ENCODE results near the gene MNS1.
"Not testable (repeated sequence)": the region's sequence is repeated elsewhere in the genome, so short reads cannot be mapped to it uniquely, and the experiment has no call there.

The MNS1 gene

GRCh38 chr15:56464893-56465520 is at the start of gene MNS1:
Gene MNS1 (minus strand): TSS chr15:56465137. CDS start chr15:56464972, 165 bp downstream.
- DNase-seq = peak; percentile 98

DNA sequence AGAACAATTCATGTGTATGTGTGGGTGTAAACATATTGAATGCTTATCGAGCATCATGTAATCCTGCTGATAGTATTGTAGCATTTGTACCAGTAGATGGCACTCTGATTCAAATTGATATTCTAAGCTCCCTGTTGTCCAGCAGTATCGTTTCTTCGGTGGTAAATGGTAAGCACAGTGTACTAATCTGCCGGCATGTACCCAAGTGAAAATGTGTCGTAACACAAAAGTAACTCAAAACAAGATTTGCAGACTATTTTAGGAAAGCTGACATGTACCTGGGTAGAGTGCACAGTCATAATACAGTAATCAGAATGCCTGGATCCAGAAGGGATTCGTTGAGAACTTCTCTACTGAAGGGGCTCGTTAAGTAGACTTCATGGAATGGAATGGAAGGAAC is 31.7 kb upstream of the MNS1 start:
- peak; percentile 79 for DNase-seq

- no peak for DNase-seq
These were observed 30.6 kb upstream of the MNS1 start for GRCh38 chr15:56495533-56495932.

GRCh38 chr15:56495053-56495452 is 30.1 kb upstream of the MNS1 start:
- DNase-seq = no peak

DNA sequence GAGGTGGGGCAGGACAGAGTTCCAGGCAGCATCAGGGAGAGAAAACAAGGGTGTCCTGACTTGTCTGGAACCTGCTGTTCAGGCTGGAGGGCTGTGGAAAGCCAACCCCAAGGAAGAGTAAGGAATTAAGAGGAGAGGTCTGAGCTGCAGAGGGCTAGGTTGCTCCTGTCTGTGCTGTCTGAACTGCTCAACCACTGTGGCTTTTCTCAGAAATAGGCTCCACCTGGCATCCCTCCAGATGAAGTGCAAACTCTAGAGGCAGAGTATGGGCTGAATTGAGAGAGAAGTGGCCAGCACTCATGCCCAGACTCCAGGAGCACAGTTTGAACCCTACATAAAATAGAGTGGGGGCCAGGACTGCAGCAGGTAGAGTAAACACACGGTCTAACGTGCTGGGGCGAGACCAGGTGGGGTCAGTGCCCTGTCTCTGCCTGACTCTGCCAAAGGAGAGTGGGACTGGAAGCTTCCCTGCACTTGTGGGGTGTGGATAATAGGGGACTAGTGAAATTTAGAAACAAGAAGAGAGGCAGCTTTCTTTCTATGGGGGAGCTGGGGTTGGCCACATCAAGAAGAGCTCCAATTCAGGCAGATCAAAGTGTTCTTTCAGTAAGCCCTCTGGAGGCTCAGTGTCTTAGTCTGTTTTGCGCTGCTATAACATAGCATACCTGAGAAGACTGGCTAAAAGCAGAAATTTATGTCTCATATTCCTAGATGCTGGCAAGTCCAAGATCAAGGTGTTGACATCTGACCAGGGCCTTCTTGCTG is 28.0 kb upstream of the MNS1 start:
- DNase-seq = peak; percentile 85

- DNase-seq = no peak
These were observed 27.3 kb upstream of the MNS1 start for GRCh38 chr15:56492236-56492635.

GRCh38 chr15:56491110-56491722 is 26.3 kb upstream of the MNS1 start:
- peak; percentile 78 for DNase-seq

- DNase-seq = no peak
These were observed 25.5 kb upstream of the MNS1 start for GRCh38 chr15:56490461-56490860.

DNA sequence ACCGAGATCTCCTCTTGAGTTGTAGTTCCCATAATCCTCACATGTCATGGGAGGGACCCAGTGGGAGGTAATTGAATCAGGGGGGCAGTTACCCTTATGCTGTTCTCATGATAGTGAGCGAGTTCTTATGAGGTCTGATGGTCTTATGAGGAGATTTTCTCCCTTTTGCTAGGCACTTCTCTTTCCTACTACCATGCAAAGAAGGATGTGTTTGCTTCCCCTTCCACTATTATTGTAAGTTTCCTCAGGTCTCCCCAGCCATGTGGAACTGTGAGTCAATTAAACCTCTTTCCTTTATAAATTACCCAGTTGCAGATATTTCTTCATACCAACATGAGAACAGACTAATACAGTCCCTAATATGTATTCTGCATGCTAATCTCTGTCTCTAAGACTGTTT is 21.3 kb upstream of the MNS1 start:
- DNase-seq = not testable (repeated sequence)

DNA sequence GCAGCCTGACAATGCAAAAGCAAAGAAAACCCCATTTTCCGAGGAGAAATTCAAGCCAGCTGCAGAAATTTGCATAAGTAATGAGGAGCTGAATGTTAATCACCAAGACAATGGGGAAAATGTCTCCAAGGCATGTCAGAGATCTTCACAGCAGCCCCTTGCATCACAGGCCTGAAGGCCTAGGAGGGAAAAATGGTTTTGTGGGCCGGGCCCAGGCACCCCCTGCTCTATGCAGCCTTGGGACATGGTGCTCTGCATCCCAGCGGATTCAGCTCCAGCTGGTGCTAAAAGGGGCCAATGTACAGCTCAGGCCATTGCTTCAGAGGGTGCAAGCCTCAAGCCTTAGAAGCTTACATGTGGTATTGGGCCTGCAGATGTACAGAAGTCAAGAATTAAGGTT is 20.5 kb upstream of the MNS1 start:
- DNase-seq = not testable (repeated sequence)

- DNase-seq = no peak
These were observed 19.4 kb upstream of the MNS1 start for GRCh38 chr15:56484287-56484686.

- DNase-seq = no peak
These were observed 10.4 kb upstream of the MNS1 start for GRCh38 chr15:56475351-56475750.

DNA sequence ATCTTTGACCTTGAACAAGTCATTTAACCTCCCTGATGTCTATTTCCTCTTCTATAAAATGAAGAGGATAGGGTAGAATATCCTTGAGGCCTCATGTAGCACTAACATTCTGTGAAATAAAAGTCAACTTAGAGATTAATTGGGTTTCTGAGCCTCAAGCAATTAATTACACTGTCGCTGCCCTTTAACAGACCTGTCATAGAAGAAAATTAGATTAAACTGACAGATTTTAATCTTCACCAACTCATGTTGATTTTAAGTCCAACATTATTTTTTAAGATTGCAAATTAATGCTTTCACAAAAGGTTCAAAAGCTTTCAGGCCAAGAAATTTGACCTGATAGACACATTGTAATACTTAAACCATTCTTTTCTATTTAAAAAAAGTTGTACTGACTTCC is 8.1 kb upstream of the MNS1 start:
- no peak for DNase-seq

DNA sequence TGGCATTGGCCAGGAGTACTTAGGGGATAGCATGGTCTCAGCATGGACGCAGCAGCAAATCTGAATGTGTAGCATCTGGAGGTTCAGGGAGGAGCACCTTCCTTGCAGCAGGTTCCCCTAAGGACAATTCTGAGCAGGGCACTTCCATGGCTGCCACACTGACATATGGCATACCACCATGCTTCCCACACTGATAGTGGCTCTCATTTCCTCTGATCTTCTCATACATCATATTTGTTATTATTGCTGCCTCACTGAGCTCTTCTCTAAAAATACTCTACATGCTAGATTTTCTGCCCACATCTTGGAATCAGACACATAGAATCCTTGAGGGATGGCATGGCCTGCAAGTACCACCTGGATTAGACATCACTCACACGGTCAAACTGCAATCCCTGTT is 7.3 kb upstream of the MNS1 start:
- DNase-seq = no peak

GRCh38 chr15:56471440-56472069 is 6.6 kb upstream of the MNS1 start:
- no peak for DNase-seq

DNA sequence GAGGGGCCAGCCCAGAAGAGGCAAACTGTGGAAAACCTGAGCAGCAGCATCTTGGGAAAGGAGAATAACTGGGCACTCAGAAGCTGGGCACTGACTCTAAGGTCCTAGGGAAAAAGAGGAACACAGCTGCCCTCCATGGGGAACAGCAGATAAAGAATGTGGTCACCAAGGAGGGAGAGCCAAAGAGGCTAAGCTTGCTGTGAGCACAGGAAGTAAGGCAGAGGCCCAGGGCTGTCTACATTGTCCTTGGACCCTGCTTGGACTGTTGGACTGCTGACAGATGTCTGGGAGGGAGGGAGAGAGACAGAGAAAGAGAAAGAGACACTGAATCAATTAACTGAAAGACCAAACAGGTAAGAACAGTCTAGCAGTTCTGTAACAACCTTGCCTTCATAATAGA is 4.5 kb upstream of the MNS1 start:
- DNase-seq = peak; percentile 39

- DNase-seq = peak; percentile 81
These were observed 3.5 kb upstream of the MNS1 start for GRCh38 chr15:56468401-56468800.

DNA sequence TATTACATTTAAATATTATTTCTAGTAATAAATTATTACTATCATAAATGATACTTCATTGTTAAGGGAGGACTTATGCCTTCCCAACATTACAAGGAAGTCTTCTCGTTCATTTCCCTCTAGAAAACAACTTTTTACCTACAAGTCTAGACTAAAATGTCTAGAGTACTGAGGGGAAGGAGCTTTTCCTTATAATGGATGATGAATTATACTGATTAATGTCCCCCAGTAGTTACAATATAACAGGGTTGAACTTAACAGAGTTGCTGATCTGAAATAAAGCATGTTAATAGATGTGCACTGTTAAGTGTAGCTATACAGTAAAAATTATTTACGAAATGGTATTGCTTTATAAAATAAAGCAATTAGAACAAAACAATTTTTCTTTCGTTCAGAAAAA is 2.7 kb upstream of the MNS1 start:
- peak; percentile 20 for DNase-seq

DNA sequence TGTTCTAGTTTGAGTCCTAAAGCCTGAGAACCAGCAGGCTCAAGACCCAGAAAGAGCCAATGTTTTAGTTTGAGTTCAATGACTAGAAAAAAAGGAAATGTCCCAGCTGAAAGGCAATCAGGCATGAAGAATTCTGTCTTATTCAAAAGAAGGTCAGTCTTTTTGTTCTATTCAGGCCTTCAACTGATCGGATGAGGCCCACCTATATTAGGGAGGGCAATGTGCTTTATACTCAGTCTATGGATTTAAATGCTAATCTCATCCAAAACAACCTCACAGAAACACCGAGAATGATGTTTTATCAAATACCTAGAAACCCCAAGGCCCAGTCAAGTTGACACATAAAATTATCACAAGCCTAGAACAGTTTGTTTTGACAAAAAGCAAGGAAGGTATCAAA is 4.0 kb downstream of the MNS1 start:
- no peak for DNase-seq

- no peak for DNase-seq
These were observed 4.9 kb downstream of the MNS1 start for GRCh38 chr15:56460071-56460470.

DNA sequence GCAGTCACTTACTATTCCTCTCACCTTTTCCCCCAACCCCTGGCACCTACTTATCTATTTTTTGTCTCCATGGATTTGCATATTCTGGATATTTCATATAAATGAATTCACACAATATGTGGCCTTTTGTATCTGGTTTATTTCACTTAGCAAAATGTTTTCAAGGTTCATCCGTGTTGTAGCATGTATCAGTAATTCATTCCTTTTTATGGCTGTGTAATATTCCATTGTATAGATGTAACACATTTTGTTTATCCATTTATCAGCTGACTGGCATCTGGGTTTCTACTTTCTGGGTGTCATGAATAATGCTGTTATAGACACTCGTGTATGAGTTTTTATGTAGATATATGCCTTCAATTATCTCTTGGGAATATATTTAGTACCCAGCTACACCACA is 5.8 kb downstream of the MNS1 start:
- DNase-seq = peak; percentile 52

DNA sequence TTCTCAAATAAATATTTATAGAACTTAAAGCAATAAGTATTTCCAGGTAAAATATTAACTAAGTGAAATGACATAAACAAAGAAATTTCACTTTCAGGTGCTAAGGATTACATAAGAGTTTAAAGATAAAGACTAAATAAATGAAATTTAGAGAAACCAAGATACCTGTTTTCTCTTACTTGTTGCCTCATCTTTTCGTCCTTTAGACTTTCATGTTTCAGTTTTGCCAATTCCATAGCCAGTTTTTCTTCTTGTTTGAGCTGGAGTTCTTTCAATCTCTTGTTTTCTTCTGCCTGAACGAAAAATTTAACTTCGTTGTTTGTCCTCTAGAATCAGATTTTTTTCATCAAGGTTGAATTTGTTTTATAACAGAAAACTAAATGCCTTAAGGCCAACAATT is 8.7 kb downstream of the MNS1 start:
- no peak for DNase-seq

- no peak for DNase-seq
These were observed 10.1 kb downstream of the MNS1 start for GRCh38 chr15:56454836-56455235.

DNA sequence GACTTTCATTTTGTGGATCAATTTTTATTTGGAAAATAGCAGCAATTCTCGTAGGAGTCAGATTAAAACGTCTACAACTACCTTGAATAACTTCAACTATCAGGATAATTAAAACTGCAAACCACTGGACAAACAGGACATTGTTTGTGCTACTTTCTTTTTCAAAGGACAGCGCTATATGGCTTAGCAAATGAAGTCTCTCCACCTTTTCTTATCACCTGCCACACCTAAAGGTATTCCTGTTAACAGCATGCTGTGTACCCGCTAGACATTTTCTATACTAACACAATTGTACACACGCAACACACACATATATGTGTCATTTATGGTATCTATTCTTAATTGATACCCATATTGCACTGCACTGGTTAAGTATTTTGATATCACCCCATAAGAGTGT is 19.2 kb downstream of the MNS1 start:
- DNase-seq = no peak

Measured in hematopoietic multipotent progenitor cell treated with erythropoietin and hydrocortisone succinate and interleukin-3 and kit ligand, for 8 days (in vitro differentiated cells).